ENCODE results near the gene LIF.

The LIF gene

DNA sequence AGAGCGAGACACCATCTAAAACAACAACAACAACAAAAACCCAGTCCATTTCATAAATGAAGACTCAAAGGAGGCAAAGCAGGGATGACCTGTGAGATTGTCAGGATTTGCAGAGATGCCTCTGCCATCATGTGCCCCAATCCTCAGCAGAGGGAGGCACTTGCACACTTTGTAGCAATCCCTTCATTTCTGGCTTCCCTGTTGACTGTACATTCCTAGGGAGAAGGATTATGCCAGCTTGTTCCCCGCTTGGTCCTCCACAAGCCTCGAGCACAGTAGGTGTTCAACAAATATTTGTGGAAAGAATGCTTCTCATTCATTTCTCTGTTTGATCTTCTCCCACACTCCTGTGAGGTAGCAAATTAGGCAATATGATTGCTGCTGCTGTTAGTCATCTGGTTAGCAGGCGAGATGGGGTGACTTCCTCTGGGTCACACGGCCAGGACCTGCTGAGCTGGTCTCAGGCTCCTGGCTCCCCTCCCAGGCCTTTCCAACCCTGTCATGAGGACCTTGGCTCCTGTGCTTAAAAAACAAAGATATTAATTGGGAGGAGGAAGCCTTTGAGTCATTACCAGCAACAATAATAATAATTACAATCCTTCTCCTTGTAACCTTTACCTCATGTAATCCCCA lies 34.1 kb downstream of the LIF start:
- H3K4me3 ChIP-seq (replicated peaks; ENCODE audit: low read depth, low read length): no peak overlapping the region
- TF ChIP-seq, protein P1, sequence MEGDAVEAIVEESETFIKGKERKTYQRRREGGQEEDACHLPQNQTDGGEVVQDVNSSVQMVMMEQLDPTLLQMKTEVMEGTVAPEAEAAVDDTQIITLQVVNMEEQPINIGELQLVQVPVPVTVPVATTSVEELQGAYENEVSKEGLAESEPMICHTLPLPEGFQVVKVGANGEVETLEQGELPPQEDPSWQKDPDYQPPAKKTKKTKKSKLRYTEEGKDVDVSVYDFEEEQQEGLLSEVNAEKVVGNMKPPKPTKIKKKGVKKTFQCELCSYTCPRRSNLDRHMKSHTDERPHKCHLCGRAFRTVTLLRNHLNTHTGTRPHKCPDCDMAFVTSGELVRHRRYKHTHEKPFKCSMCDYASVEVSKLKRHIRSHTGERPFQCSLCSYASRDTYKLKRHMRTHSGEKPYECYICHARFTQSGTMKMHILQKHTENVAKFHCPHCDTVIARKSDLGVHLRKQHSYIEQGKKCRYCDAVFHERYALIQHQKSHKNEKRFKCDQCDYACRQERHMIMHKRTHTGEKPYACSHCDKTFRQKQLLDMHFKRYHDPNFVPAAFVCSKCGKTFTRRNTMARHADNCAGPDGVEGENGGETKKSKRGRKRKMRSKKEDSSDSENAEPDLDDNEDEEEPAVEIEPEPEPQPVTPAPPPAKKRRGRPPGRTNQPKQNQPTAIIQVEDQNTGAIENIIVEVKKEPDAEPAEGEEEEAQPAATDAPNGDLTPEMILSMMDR (IDR thresholded peaks at IDR 0.05; ENCODE audit: insufficient read depth, low read length, poor library complexity, severe bottlenecking): no peak
- no peaks in the 10 kb centered on the region for H3K36me3 ChIP-seq (ENCODE audit: control insufficient read depth, insufficient read depth, low read length)
- H3K27me3 ChIP-seq (replicated peaks; ENCODE audit: control insufficient read depth, insufficient read depth, low read length): no peaks in the 10 kb centered on the region; the same call in none of the 2 replicates
- DNase-seq (ENCODE audit: extremely low read depth, insufficient read length): no peak

DNA sequence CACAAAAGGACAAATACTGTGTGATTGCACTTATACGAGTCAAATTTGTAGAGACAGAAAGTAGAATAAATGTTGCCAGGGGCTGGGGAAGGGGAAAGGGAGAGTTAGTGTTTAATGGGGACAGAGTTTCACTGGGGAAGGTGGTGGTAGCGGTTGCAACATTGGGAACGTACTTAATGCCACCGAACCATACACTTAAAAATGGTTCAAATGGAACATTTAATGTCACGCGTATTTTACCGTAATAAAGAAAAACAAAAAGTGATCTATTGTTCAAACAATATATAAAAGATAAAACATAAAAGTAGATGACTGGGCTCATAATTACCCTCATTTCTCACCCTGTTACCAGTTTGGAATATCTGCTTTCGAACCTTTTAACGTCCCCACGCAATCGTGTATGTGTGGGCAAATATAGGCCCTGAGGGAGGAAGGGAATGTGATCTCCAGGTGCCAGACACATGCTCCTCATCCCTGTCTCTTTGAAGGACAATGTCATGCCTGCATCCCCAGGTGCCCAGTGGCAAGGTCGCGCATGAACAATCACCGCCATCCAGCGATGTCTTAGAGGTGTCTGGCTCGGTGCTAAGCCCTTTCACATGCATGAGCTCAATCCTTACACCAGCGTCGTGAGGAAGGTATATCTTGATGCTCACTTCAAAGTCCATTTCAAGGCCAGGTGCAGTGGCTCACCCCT lies 35.3 kb downstream of the LIF start:
- TF ChIP-seq, protein P1 (IDR thresholded peaks at IDR 0.05; ENCODE audit: insufficient read depth, low read length, poor library complexity, severe bottlenecking): no peak
- H3K27me3 ChIP-seq (replicated peaks; ENCODE audit: control insufficient read depth, insufficient read depth, low read length): no peaks in the 10 kb centered on the region; the same call in none of the 2 replicates
- no peaks in the 10 kb centered on the region for H3K36me3 ChIP-seq (ENCODE audit: control insufficient read depth, insufficient read depth, low read length)
- no peak for DNase-seq (ENCODE audit: extremely low read depth, insufficient read length)
- no peak overlapping the region for H3K4me3 ChIP-seq (replicated peaks; ENCODE audit: low read depth, low read length)

DNA sequence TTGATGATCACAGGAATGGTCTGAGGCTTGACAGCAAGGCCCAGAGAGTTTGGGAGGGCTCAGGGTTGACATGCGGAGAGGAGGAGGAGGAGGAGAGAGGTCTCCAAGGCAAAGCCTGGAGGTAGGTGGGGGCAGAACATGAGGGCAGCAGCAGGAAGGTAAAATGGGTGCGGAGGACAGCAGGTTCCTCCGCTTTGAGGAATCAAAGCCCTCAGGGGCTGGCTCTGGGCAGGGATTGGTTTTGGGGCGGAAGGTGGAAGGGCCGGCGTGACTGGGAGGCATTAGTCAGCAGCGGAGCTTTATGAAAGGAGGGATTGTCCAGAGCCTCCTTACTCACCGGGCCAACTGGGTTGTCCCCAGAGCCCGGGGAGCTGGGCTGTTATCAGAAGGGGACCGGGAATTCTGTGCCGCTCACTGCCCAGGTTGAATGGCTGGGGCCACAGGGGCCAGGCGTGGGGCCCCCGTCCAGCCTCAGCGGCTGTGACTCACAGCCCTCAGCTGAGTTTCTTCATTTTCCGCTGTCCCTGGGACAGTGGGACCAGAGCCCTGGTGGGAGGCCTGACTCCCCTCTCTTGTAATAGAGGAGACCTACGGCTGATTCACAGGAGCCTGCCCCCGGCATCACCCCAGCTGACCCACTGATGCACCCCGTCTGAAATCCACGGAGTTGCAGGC lies 36.2 kb downstream of the LIF start:
- TF ChIP-seq, protein P1 (IDR thresholded peaks at IDR 0.05; ENCODE audit: insufficient read depth, low read length, poor library complexity, severe bottlenecking): no peak
- H3K4me3 ChIP-seq (replicated peaks; ENCODE audit: low read depth, low read length): no peak overlapping the region
- no peaks in the 10 kb centered on the region; the same call in none of the 2 replicates for H3K27me3 ChIP-seq (replicated peaks; ENCODE audit: control insufficient read depth, insufficient read depth, low read length)
- DNase-seq (ENCODE audit: extremely low read depth, insufficient read length): no peak
- H3K36me3 ChIP-seq (ENCODE audit: control insufficient read depth, insufficient read depth, low read length): no peaks in the 10 kb centered on the region

DNA sequence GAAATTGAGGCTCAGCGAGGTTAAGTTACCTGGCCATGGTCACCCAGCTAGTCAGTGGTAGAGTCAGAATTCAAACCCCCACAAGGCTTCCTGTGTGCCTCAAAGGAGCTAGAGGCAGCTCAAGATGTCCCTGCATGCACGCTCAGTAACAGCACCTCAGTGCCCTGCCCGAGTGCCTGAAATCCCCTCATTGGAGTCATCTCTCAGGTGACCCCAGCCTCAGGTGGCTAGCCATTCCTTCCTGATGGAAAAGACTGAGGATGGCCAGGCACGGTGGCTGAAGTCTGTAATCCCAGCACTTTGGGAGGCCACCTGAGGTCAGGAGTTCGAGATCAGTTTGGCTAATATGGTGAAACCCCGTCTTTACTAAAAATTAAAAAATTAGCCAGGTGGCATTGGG lies 36.9 kb downstream of the LIF start:
- Histone ChIP-seq H3K4me3 (replicated peaks; ENCODE audit: low read depth, low read length) (no peak overlapping the region), H3K27me3 (replicated peaks; ENCODE audit: control insufficient read depth, insufficient read depth, low read length) (no peaks in the 10 kb centered on the region; the same call in 1 of the 2 replicates), H3K36me3 (ENCODE audit: control insufficient read depth, insufficient read depth, low read length) (no peaks in the 10 kb centered on the region)
- TF ChIP-seq, protein P1 (IDR thresholded peaks at IDR 0.05; ENCODE audit: insufficient read depth, low read length, poor library complexity, severe bottlenecking): no peak
- DNase-seq (ENCODE audit: extremely low read depth, insufficient read length): no peak

DNA sequence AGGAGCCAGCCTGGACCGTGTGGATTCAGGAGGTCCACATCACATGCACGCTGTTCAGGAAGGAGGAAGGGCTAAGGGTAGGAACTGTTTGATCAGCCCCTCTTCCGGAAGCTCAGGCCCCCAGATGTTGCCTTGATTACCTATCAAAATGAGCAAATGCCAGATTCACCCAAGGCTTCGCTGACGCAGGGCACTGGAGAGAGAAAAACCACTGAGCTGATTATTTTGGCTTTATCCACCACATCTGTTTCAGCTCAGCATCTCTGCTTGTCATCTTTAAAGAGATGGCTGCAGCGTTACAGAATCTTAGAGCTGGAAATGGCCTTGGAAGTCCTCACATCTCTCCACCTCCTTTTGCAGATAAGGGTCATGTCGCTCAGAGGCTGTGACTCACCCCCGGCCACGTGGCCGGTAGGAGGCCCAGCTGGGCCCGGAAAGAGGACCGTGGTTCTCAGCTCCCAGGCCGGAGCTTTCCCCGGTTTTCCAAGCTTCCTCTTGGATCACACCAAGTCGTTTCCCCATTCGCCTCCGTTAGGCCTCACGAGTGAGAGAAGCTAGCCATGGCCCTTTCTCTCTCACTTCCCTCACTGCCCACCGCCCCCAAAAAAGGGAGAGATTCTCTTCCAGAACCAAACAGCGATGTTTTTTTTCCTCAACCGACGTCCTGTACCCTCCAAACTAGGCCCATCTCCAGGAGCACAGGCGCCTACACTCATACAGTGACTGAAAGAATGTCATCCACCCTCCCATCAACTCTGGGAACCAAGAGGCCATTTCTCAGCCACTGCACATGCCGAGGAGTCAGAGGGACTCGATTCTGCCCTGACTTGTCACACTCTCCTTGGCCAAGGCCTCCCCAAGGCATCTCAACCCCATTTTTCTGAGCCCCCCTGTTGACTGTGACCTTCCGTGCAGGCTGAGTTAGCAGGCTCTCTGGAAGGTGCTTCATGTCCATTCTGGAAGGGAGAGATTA lies 37.6 kb downstream of the LIF start:
- DNase-seq (ENCODE audit: extremely low read depth, insufficient read length): no peak
- TF ChIP-seq, protein P1 (IDR thresholded peaks at IDR 0.05; ENCODE audit: insufficient read depth, low read length, poor library complexity, severe bottlenecking): no peak
- Histone ChIP-seq H3K27me3 (replicated peaks; ENCODE audit: control insufficient read depth, insufficient read depth, low read length) (no peaks in the 10 kb centered on the region; the same call in 1 of the 2 replicates), H3K36me3 (ENCODE audit: control insufficient read depth, insufficient read depth, low read length) (no peaks in the 10 kb centered on the region), H3K4me3 (replicated peaks; ENCODE audit: low read depth, low read length) (no peak overlapping the region)
